ENCODE results near the gene USP12.

Gene USP12

DNA sequence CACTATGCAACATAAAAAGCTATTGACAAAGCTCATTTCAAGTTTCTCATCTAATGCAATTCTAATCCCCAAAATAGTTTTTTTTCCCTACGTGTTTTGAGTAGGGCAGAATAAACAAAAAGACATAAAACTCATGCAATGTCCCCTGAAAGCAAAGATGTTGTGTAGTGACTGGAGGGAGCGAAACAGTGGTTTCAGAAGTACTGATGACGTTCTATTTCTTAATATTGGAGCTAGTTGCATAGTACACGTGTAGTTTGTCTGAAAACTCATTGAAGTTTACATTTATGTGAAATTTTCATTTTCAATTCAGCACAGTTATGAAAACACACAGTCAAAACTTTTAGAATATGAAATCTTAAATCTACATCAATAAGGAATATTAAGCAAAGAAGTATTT, 31.6 kb downstream of the USP12 start:
- H3K4me3 ChIP-seq (ENCODE audit: low read depth, low read length): no peak overlapping the region
- TF ChIP-seq, protein P1, sequence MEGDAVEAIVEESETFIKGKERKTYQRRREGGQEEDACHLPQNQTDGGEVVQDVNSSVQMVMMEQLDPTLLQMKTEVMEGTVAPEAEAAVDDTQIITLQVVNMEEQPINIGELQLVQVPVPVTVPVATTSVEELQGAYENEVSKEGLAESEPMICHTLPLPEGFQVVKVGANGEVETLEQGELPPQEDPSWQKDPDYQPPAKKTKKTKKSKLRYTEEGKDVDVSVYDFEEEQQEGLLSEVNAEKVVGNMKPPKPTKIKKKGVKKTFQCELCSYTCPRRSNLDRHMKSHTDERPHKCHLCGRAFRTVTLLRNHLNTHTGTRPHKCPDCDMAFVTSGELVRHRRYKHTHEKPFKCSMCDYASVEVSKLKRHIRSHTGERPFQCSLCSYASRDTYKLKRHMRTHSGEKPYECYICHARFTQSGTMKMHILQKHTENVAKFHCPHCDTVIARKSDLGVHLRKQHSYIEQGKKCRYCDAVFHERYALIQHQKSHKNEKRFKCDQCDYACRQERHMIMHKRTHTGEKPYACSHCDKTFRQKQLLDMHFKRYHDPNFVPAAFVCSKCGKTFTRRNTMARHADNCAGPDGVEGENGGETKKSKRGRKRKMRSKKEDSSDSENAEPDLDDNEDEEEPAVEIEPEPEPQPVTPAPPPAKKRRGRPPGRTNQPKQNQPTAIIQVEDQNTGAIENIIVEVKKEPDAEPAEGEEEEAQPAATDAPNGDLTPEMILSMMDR (IDR thresholded peaks at IDR 0.05; ENCODE audit: low read depth, low read length, missing control alignments): no peak
- no peak for DNase-seq (ENCODE audit: low read depth)

DNA sequence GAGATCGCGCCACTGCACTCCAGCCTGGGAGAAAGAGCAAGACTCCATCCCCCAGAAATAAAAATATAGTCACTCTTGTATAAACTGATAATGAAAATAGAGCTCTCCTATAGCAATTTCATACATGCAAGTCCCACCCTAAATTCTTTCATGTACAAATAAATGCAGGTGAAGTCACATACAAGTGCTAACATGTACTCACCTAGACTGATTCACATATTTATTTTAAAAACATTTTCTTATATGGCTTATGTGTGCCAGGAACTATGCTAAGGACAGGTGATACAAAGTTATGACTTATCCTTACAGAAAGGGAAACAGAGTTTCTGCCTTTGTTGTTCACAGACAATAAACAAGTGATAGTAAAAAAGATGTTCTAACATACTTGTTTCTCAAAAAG, 32.0 kb downstream of the USP12 start:
- no peak for DNase-seq (ENCODE audit: low read depth)
- H3K4me3 ChIP-seq (ENCODE audit: low read depth, low read length): no peak overlapping the region
- TF ChIP-seq, protein P1 (IDR thresholded peaks at IDR 0.05; ENCODE audit: low read depth, low read length, missing control alignments): no peak

DNA sequence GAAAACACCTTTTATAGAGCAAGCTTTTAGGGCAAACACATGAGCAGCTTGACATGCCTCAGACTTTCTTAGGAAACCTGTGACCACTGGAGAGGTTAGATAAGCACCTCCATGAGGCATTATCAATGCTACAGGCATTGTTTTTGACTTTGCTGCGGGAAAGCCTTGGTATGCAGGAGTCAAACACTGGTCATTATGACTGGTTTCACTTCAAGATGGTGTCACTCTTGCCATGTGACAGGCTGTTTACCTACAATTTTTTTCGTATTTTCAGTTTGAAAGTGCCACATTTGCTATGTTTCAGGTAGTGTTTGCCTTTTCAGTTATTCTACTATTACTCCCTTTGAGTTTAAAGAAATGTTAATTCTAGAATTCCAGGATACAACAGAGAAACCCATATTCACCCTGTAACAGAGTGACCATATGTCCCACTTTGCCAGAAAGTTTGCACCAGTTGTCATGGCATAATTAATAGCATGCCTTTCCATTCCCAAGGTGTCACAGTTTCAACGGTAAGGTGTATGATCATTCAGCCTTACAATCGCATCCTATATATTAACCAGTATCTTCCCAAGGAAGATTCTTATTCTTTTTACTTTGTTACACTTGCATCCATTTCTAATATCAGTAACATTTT, 33.0 kb downstream of the USP12 start:
- DNase-seq (ENCODE audit: low read depth): no peak
- no peak overlapping the region for H3K4me3 ChIP-seq (ENCODE audit: low read depth, low read length)
- TF ChIP-seq, protein P1 (IDR thresholded peaks at IDR 0.05; ENCODE audit: low read depth, low read length, missing control alignments): no peak

DNA sequence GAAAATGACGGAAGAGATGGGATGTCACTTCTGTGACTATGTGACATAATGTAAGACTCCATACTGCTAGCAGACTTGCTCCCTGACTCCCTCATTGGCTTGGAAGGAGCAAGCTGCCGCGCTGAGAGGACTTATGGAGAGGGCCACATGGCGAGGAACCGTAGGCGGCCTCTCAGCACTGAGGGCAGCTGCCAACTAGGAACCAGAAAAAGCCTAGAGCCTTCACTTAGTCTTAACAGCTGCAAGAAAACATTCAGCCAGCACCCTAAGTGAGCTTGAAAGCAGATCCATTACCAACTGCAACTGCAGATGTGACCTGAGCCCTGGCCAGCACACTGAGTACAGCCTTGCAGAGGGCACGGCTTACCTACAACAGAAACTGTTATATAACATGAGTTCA, 33.9 kb downstream of the USP12 start:
- DNase-seq (ENCODE audit: low read depth): no peak
- TF ChIP-seq, protein P1 (IDR thresholded peaks at IDR 0.05; ENCODE audit: low read depth, low read length, missing control alignments): no peak
- no peak overlapping the region for H3K4me3 ChIP-seq (ENCODE audit: low read depth, low read length)

DNA sequence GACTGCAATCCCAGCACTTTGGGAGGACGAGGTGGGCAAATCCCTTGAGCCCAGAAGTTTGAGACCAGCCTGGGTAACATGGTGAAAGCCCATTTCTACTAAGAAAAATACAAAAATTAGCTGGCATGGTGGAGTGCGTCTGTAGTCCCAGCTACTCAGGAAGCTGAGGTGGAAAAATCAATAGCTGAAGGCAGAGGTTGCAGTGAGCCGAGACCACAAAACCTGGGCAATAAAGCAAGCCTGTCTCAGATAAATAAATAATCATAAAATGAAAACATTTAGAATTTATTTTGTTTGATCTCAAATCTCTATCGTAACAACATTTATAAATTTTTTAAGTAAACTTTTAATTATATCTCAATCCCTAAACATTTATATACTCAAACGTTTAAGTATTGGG, 36.6 kb downstream of the USP12 start:
- TF ChIP-seq, protein P1 (IDR thresholded peaks at IDR 0.05; ENCODE audit: low read depth, low read length, missing control alignments): no peak

DNA sequence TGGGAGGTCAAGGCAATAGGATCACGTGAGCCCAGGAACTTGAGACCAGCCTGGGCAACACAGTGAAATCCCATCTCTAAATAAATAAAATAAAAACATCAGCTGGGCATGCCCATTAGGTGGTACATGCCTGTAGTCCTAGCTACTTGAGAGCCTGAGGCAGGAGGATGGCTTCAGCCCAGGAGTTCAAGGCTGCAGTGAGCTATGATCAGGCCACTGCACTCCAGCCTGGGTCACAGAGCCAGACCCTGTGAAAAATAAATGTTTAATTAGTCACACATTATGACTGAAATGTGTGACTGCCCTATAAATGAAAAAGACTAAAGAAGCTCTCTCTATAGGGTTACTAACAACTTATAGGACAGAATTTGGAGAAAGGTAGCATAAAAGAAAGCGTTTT, 37.7 kb downstream of the USP12 start:
- H3K4me3 ChIP-seq (ENCODE audit: low read depth, low read length): no peak overlapping the region
- DNase-seq (ENCODE audit: low read depth): no peak
- TF ChIP-seq, protein P1 (IDR thresholded peaks at IDR 0.05; ENCODE audit: low read depth, low read length, missing control alignments): no peak

More for the DNA sequence above, 36.6 kb downstream of the USP12 start:
- H3K4me3 ChIP-seq (ENCODE audit: low read depth, low read length): no peak overlapping the region; the same call in 1 of the 2 replicates
- no peak for DNase-seq (ENCODE audit: low read depth)

DNA sequence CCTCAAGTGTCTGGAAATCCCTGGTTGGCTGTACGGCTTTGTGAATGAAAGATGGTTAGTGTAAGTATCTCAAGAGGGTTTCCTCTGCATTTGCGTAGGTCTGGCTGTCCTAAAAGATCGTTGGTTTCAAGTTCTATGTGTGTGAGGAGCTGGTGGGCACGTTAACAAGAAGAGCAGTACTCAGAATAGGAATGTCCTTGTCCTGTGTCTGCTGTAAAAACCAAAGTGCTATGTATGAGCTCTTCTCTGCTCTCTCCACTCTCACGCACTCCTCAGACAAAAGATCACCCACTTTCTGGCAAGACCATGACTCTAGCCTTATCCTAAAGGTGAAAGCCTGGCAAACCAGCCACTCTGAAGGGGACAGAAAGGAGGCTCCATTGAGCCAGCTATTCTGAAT, 39.1 kb downstream of the USP12 start:
- H3K4me3 ChIP-seq (ENCODE audit: low read depth, low read length): peak overlapping the region; percentile 20; the same call in 1 of the 2 replicates
- TF ChIP-seq, protein P1 (IDR thresholded peaks at IDR 0.05; ENCODE audit: low read depth, low read length, missing control alignments): no peak
- DNase-seq (ENCODE audit: low read depth): peak; percentile 60
